ENCODE results near the gene AGO3. TPM values are rescaled to one million over a fixed set of nuclear protein-coding genes. Genes with fewer than 3 reads are reported as not detected.

AGO3 gene
- total RNA-seq, 1 experiment from 2014 or later: 26.9 TPM

GRCh38 chr1:36093226-36093625, 162.3 kb downstream of the AGO3 start:
- no peak for ATAC-seq
- no peak overlapping the region for H3K4me2 ChIP-seq (ENCODE audit: low read length)
- H3K4me3 ChIP-seq (replicated peaks in 1 of 2; ENCODE audit: low read depth in 1 of 2, low read length in 2 of 2): no peak overlapping the region
- no peak overlapping the region for H3K27ac ChIP-seq (ENCODE audit: low read depth, low read length)
- ChIA-PET RAD21 (ENCODE audit: low non-redundant PET in 1 of 2, low total read pairs in 2 of 2, uncharacterized antibody in 2 of 2, unreplicated experiment in 2 of 2) (no interaction called here), POLR2A (no interaction called here), CTCF (no interaction called here)
- no peak overlapping the region for H2AFZ ChIP-seq (ENCODE audit: low read depth, low read length, poor library complexity, severe bottlenecking)
- H3K36me3 ChIP-seq (ENCODE audit: control insufficient read depth in 1 of 2, insufficient read depth in 2 of 2, low read length in 2 of 2): peaks cover 26 to 31% of the 10 kb centered on the region in 2 experiments; a peak in 3 of 4 replicates
- intact Hi-C loops (cut with micrococcal nuclease): no loop called here
- H3K9me2 ChIP-seq (ENCODE audit: insufficient read depth): no peaks in the 10 kb centered on the region
- H3K4me1 ChIP-seq (ENCODE audit: control insufficient read depth in 1 of 2, insufficient read depth in 2 of 2, low read length in 2 of 2): peaks cover 0 to 23% of the 10 kb centered on the region in 2 experiments; a peak in 2 of 4 replicates
- H4K20me1 ChIP-seq (ENCODE audit: insufficient read depth): no peaks in the 10 kb centered on the region
- no peaks in the 10 kb centered on the region for H3K27me3 ChIP-seq (ENCODE audit: insufficient read depth, low read length)
- no peak overlapping the region for H3K9ac ChIP-seq (ENCODE audit: low read length)
- no TSS peak for BruUV-seq (replicated peaks)
- no peaks in the 10 kb centered on the region for H3K9me3 ChIP-seq (ENCODE audit: control insufficient read depth in 1 of 2, insufficient read depth in 1 of 2, low read depth in 1 of 2, low read length in 2 of 2)
- no peak for DNase-seq (ENCODE audit: low read depth, low spot score)
- peaks cover 27% of the 10 kb centered on the region for H3K79me2 ChIP-seq (ENCODE audit: insufficient read depth, low read length)
- TF ChIP-seq SIN3A (IDR thresholded peaks at IDR 0.05; ENCODE audit: low read depth) (no peak), CEBPB (IDR thresholded peaks at IDR 0.05; ENCODE audit: low read depth) (no peak), ZFX (IDR thresholded peaks at IDR 0.05) (no peak), CBX3 (IDR thresholded peaks at IDR 0.05; ENCODE audit: low read depth) (no peak), RAD21 (IDR thresholded peaks at IDR 0.05; ENCODE audit: low read depth) (no peak), EZH2 (IDR thresholded peaks at IDR 0.05) (no peak), YY1 (IDR thresholded peaks at IDR 0.05; ENCODE audit: extremely low read depth, insufficient replicate concordance, low read depth, low read length) (no peak), POLR2A (IDR thresholded peaks at IDR 0.05; ENCODE audit: borderline replicate concordance, extremely low read depth, insufficient read depth, insufficient read length) (no peak), CTCF (IDR thresholded peaks at IDR 0.05 in 2 of 3, conservative IDR thresholded peaks at IDR 0.05 in 1 of 3; ENCODE audit: borderline replicate concordance in 1 of 3, insufficient read depth in 1 of 3, low read depth in 2 of 3, low read length in 2 of 3) (no peak), JUND (IDR thresholded peaks at IDR 0.05) (no peak), SP1 (IDR thresholded peaks at IDR 0.05; ENCODE audit: low read depth) (no peak), REST (IDR thresholded peaks at IDR 0.05; ENCODE audit: low read depth) (no peak), ELF1 (IDR thresholded peaks at IDR 0.05; ENCODE audit: borderline replicate concordance, low read depth) (no peak), EGR1 (IDR thresholded peaks at IDR 0.05; ENCODE audit: low read depth) (no peak)
- TF ChIP-seq, protein P1, sequence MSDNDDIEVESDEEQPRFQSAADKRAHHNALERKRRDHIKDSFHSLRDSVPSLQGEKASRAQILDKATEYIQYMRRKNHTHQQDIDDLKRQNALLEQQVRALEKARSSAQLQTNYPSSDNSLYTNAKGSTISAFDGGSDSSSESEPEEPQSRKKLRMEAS (IDR thresholded peaks at IDR 0.05): no peak
- TF ChIP-seq, protein P2, sequence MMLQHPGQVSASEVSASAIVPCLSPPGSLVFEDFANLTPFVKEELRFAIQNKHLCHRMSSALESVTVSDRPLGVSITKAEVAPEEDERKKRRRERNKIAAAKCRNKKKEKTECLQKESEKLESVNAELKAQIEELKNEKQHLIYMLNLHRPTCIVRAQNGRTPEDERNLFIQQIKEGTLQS (IDR thresholded peaks at IDR 0.05): no peak
- TF ChIP-seq, protein P3, sequence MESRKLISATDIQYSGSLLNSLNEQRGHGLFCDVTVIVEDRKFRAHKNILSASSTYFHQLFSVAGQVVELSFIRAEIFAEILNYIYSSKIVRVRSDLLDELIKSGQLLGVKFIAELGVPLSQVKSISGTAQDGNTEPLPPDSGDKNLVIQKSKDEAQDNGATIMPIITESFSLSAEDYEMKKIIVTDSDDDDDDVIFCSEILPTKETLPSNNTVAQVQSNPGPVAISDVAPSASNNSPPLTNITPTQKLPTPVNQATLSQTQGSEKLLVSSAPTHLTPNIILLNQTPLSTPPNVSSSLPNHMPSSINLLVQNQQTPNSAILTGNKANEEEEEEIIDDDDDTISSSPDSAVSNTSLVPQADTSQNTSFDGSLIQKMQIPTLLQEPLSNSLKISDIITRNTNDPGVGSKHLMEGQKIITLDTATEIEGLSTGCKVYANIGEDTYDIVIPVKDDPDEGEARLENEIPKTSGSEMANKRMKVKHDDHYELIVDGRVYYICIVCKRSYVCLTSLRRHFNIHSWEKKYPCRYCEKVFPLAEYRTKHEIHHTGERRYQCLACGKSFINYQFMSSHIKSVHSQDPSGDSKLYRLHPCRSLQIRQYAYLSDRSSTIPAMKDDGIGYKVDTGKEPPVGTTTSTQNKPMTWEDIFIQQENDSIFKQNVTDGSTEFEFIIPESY (IDR thresholded peaks at IDR 0.05; ENCODE audit: extremely low read depth, insufficient replicate concordance, low read length): no peak

Data from HCT116 (cell line).